Amniotic stem cell (primary cell): Measurements from ENCODE around the gene ZNF79.

Experiments
- DNase-seq: peaks from one replicate; lab custom pipeline; 2025; lab: John Stamatoyannopoulos, UW

ZNF79 gene

DNA sequence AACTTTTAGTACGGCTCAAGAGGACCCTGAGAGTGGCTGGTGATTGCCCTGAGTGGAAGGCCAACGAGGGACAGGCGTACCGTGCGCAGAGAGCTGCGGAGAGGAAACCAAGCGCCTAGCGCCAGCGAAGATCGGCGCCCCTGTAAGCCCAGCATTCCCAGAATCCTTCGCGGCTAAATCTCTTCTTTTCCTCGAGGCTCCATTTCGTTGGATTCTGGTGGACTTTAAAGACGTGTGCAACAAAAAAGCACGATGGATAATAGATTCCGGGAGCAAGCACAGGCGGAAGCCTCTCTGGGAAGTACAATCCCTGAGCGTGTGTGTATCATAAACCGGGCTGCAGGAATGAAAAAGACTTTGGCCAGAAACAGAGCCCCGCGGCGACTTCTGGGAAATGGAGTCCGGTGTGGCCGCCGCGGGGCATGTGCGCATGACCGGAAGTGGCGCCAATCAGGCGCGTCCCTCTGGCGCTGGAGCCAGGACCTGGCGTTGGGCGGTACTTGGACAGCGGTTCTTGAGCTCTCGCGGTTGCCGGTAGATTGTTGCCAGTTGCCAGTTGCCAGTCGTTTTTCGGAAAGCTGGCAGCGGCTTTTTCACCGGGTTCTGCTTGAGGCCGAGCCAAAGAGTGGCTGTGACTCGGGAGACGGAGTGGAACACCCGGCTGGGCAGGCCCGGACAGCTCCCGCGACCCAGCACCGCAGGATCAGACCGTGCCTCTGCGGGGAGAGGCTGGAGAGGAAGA lies at the start of gene ZNF79:
Gene ZNF79, plus strand, starts transcription at position 449 of the 742 bp plus-strand sequence. CDS start 406 bp downstream, outside the sequence.
- DNase-seq: peak; percentile 86

GRCh38 chr9:127380479-127380878 lies 43.7 kb upstream of the ZNF79 start:
- DNase-seq: no peak

DNA sequence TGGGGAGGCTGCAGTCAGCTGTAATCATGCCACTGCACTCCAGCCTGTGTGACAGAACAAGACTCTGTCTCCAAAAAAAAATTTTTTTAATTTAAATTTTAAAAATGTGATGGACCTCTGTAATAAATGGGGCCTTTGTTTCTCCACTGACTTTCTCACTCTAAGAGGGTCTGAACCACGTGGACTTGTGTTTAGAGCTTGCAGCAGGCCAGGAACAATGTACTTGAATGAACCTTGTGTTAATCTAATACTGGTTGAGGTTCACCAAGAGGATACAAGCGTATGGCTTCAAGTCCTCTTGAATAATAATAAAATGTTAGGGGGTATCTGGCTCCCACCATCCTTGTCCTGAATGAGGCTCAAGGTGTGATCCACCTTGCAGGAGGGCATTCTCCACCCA lies 41.6 kb upstream of the ZNF79 start:
- no peak for DNase-seq

DNA sequence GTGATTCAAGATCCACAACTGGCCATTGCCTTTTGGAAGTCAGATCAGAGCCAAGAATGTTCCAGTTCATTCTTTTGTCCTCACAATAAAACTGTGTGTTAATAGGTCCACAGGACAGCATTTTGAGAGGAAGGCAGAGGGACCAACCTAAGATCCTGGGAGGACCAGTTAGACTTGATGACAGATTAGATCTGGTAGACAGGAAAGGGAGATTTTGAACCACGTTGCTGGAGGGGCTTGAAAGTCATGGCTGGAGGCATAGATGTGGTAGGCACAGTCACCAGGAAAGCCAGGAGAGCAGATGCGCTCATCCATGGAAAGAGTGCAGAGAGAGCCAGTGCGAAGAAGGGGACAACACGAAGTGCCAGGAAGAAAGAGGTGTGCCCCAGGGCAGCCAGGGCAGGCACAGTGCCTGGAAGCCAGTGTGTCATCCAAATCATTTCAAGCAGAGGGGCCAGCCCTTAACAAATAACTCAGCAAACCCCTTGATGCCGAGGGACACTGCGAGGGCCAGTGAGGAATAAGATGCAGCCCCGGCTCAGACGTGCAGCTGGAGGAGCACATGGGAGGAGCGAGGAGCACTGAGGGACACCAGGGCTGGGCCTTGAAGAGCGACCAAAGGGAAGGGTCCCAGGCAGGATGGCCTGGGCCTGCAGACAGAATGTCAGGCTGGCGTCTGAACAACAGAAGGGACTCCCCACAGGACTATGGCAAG lies 40.0 kb upstream of the ZNF79 start:
- DNase-seq: no peak

DNA sequence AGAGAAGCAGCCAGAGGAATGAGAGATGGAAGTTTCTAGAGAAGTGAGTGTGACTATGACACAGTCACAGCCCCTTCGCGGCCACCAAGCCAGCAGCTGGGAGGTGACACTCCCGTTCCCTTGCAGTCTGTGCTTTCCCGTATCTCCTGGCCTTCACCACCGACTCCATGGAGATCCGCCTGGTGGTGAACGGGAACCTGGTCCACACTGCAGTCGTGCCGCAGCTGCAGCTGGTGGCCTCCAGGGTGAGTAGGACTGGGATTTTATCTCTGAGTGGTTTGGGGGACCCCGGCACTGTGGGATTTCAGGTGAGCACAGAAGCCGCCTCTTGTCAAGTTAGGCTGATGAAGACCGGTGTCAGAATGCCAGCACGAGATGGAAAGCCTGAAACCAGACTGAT lies 39.3 kb upstream of the ZNF79 start:
- no peak for DNase-seq

GRCh38 chr9:127386249-127386648 lies 37.9 kb upstream of the ZNF79 start:
- no peak for DNase-seq

DNA sequence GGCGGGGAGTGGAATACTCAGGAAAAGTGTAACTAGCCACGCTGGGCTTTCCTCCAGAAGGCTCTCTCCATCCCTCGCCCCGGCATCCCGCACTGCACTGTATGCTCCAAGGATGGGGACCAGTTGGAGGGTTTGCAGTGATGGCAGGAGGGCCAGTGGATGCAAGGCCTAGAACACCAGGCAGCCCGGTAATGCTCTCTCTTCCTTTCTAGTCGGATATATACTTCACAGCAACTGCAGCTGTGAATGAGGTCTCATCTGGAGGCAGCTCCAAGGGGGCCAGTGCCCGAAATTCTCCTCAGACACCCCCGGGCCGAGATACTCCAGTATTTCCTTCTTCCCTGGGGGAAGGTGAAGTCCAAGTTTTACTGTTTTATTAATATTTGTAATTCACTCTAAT lies 37.2 kb upstream of the ZNF79 start:
- no peak for DNase-seq

DNA sequence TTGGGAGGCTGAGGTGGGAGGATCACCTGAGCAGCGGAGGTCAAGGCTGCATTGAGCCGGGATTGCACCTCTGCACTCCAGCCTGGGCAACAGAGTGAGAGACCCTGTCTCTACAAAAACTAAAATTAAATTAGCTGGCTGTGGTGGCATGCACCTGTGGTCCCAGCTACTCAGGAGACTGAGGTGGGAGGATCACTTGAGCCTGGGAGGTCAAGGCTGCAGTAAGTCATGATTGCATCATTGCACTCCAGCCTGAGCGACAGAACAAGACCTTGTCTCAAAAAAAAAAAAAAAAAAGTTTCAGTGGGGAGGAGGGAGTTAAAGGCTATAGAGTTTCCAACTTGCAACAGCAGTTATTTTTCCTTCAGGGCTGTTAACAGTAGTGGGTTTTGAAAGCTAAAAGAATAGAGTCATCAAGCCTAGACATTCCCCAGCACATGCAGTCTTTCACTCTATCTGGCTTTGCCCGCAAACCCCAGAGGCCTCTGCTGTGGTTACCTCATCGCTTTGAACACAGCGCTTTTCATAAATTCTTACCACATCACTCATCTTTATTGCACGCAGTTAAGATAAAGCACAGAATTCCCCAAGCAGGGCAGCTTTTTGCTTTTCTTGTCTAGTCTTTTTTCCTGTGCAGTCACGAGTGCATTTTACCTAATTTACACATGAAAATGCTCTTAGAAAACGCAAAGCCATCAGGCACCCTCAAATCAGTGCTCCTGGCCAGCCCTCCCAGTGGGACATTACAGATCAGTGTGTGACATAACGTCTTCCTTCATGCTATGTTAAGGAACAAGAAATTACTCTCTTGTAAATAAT lies 35.9 kb upstream of the ZNF79 start:
- DNase-seq: peak; percentile 92

DNA sequence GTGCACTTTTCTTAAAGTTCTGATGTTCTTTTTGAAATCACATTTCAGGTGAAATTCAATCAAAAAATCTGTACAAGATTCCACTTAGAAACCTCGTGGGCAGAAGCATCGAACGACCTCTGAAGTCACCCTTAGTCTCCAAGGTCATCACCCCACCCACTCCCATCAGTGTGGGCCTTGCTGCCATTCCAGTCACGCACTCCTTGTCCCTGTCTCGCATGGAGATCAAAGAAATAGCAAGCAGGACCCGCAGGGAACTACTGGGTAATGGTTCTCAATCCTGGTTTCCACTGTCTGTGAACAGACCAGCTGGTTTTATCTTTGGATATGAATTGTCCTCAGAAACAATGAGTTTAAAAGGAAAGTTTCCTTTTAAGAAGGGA lies 35.3 kb upstream of the ZNF79 start:
- DNase-seq: no peak

- no peak for DNase-seq
Measured at GRCh38 chr9:127389381-127390247, 34.6 kb upstream of the ZNF79 start.

- DNase-seq: no peak
Measured at GRCh38 chr9:127390248-127390545, 34.0 kb upstream of the ZNF79 start.

DNA sequence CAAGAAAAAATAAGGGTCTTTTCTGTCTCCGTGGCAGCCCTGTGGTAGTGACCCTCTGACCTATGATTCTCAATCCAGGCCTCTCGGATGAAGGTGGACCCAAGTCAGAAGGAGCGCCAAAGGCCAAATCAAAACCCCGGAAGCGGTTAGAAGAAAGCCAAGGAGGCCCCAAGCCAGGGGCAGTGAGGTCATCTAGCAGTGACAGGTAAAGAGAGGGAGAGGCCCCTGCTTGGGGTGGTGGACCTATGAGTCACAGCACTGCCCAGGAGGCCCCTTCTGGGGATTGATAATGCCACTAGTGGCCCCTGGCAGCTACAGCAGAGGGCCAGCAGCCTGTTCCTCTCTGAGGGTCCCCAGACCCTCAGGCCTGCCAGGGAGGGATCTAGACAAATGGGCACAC lies 33.6 kb upstream of the ZNF79 start:
- DNase-seq: no peak

- DNase-seq: no peak
Measured at GRCh38 chr9:127392166-127392565, 32.0 kb upstream of the ZNF79 start.

GRCh38 chr9:127392976-127393375 lies 31.2 kb upstream of the ZNF79 start:
- DNase-seq: no peak

- no peak for DNase-seq
Measured at GRCh38 chr9:127393645-127394044, 30.5 kb upstream of the ZNF79 start.

DNA sequence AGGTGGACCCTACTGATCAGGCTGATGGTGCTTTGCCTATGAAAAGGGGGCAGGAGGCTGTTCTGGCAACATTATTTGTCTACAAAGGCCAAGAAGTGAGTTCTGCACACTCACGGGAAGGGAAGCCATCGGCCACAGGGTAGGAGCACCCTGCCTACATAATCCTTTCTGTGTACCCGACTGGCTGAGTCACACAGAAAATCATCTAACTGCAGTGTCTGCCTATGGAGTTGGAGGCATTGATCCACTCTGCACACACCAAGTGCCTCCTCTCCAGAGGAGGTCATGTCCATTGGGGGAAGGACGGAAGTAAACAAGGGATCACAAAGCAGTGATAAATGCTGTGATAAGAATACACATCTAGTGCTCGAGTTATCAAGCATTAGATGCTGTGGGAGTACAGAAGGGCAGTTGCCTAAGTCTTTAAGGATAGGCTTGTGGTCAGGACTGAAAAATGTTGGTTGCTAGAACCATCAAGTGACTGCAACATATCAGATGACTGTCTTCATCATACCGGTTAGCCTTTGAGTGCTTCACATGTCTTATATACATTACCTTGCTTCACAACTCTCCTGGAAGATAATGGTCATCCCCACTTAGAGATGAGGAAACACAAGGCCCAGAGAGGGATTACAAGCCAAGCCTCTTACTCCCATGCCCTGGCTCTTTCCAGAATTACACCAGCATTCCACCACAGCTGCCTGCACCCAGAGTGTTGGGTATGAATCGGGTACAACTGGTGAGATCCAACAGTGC lies 28.5 kb upstream of the ZNF79 start:
- DNase-seq: no peak

DNA sequence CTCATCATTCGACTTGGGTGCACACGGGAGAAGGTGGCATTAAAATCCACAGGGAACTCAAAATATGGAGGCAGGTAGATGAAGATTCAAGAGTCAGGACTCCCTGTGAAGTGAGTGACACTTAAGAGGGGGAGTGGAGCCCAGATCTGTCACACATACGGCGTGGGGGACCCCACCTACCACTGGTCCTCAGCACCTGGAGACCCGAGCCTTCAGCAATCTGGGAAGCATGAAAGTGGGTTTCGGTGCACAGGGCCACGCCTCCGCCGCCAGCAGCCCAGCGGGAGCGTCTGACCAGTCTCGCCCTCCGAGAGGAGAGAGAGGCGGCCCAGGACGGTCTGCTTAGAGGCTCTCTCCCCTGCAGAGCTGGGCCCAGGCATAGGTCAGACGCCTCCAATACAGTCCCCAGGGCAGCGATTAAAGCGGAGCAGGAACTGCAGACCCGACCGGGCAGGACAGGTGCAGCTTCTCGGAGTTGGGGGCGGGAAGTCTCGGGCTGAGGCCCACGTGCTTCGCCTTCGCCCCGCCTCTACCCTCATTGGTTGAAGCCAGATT lies 27.9 kb upstream of the ZNF79 start:
- no peak for DNase-seq

GRCh38 chr9:127396808-127397645 lies 27.2 kb upstream of the ZNF79 start, which contains the start of gene SLC2A8:
TSS of gene SLC2A8 (plus strand) at chr9:127397169. CDS start at chr9:127397231, 62 bp downstream.
- DNase-seq: peak; percentile 99

GRCh38 chr9:127397646-127398274 lies 26.4 kb upstream of the ZNF79 start:
- DNase-seq: no peak
